Measurements from ENCODE around the gene GNAI3.

GRCh38 chr1:109639063-109639840, 90.8 kb downstream of the GNAI3 start:
- no peak for TF ChIP-seq CTCF (IDR thresholded peaks at IDR 0.05)
- no peak for TF ChIP-seq POLR2A (IDR thresholded peaks at IDR 0.05)
